Testis (tissue), 2 donors: ENCODE measurements around the gene IQSEC1.

Experiments used
- POLR2A ChIP-seq: fragments of 450-650 bp; IDR thresholded peaks from one replicate; pipeline ENCODE4 v1.6.1; 2017; ENCODE audit warnings: antibody characterized with exemption, mild to moderate bottlenecking, moderate library complexity
- TF ChIP-seq, protein P1 (sequence below), 3 experiments: fragments of 450-650 bp in 2 of 3; fragments of 200-600 bp in 1 of 3; sonication (generic) in 1 of 3; IDR thresholded peaks; one replicate each; pipeline ENCODE4 v1.5.1; 2016 to 2019; ENCODE audit warnings: antibody characterized with exemption in 3 of 3, mild to moderate bottlenecking in 2 of 3, moderate library complexity in 1 of 3

DNA sequence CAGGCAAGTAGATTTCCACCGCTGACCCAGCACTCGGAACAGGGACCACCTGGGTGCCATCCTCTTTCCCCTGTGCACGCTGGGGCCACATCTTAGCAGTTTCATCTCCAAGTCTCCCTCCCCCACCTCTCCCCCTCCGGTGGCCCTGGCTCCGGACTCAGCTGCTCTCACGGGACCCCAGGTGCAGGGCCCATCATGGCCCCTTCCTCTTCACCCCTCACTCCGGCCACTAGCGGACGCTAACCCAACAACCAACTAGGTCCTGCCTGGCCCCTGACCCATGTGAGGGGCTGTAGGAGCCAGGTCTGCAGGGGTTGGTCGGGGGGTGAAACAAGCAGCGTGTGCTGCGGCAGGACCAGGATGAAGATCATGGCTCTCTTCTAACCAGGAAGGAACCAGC is 31.3 kb upstream of the IQSEC1 start:
- TF ChIP-seq, protein P1, sequence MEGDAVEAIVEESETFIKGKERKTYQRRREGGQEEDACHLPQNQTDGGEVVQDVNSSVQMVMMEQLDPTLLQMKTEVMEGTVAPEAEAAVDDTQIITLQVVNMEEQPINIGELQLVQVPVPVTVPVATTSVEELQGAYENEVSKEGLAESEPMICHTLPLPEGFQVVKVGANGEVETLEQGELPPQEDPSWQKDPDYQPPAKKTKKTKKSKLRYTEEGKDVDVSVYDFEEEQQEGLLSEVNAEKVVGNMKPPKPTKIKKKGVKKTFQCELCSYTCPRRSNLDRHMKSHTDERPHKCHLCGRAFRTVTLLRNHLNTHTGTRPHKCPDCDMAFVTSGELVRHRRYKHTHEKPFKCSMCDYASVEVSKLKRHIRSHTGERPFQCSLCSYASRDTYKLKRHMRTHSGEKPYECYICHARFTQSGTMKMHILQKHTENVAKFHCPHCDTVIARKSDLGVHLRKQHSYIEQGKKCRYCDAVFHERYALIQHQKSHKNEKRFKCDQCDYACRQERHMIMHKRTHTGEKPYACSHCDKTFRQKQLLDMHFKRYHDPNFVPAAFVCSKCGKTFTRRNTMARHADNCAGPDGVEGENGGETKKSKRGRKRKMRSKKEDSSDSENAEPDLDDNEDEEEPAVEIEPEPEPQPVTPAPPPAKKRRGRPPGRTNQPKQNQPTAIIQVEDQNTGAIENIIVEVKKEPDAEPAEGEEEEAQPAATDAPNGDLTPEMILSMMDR (IDR thresholded peaks at IDR 0.05): no peak
- no peak for TF ChIP-seq POLR2A
